ENCODE data around the gene NUDT15.
"Not testable (repeated sequence)": the region's sequence is repeated elsewhere in the genome, so short reads cannot be mapped to it uniquely, and the experiment has no call there.

NUDT15 gene

DNA sequence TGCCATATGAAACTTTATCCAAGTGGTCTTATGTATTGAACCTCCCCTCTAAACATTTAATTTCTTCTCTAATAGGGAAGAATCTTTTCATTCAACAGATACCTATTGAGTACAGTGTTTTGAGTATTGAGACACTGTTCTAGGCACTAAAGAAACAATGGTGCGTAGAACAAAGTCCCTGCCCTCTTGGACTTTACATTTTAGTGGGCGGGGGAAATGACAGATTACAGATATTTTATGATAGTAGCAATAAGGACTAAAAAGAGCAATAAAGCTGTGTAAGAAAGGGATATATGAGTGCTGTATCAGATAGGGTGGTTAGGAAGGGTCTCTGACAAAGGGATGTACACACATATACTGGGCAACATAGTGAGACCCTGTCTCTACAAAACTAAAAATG, 5.4 kb downstream of the NUDT15 start:
- DNase-seq (ENCODE audit: low read depth in 3 of 3): no peak

DNA sequence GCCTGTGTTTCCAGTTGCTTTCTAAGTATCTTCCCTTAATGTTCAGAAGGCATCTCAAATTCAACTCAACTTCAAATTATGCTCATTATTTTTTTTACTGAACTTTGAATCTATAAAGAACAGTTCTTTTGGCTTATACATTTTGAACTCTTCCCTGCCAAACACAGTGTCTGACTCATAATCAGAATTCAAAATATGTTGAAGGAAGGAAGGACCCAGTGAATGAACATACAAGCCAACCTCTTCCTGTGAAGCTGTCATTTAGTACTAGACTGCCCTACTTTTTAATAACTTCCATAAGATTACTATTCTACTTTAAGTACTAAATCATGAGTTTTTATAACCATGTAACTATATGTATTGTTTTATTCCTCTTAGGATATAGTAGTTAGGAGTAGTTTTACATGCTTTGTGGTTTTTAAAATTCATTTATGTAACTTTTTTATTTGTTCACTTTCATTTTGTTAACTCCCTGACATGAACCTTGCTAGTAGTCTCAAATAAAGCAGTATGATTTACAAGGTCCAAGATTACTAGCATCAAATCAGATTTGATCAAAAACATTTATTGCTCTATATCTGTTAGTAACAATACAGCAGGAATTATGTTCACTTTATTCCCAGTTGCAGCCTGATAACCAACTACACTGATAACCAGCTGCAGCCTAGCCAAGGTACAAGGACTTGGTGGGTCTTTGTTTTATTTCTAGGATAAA, 6.4 kb downstream of the NUDT15 start:
- DNase-seq (ENCODE audit: low read depth in 3 of 3): no peak

DNA sequence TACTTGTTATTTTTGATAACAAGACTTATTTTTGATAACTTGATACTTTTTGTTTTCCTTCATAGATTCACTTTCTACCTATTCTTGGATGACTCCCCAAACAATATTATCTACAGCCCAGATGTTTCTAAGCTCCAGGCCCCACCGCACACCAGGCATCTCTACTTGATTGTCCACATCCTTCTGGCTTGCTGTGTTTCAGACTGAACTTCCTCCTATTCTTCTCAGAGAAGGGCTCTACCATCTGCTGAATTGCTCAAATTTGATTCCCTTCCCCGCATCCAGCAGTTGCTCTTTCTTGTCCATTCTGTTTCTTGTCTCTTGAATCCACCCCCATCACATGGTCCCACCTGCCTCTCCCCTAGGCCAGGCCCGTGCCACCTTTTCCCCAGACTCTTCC, 13.0 kb downstream of the NUDT15 start:
- no peak for DNase-seq (ENCODE audit: low read depth in 3 of 3)

DNA sequence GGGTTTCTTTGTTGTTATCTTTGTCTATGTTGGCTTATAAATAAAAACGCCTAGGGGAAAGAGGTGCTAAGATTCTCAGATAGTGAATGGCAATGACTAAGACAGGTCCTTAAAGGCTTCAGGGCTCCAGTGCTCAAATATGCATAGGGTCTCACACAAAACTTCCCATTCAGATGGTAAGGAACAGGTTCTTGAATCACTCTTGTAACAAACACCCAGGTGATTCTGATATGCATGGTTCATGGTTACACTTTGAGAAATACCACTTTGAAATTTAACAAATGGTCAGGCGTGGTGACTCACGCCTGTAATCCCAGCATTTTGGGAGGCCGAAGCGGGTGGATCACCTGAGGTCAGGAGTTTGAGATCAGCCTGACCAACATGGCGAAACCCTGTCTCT, 17.1 kb downstream of the NUDT15 start:
- DNase-seq (ENCODE audit: low read depth in 3 of 3): no peak

DNA sequence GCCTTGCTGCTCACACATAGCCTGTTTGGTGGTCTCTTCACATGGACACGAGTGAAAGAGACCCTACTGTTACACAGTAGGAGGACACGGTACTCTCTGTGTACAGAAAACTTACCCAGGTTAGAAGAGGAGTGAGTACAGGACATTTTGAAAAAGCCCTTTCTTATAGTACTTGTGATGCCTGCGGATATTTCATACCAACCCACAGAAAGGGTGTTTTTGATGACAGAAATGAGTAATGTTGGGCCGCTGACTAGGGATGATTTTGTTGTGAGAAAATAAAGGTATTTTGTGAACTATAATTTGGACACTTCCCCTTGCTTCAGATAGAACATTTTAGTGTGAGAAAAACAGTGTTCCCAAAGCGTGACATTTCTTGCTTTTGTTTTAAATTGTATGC, 18.2 kb downstream of the NUDT15 start:
- DNase-seq (ENCODE audit: low read depth in 3 of 3): no peak

GRCh38 chr13:48058536-48058935, 21.0 kb downstream of the NUDT15 start:
- not testable (repeated sequence) for DNase-seq (ENCODE audit: low read depth in 3 of 3)

- DNase-seq (ENCODE audit: low read depth in 3 of 3): not testable (repeated sequence)
Observed at GRCh38 chr13:48059951-48060350, 22.4 kb downstream of the NUDT15 start.

- DNase-seq (ENCODE audit: low read depth in 3 of 3): peak in 1 of 3 donors; percentile 8
Observed at GRCh38 chr13:48066310-48066989, 28.9 kb downstream of the NUDT15 start.

GRCh38 chr13:48068036-48068435, 30.5 kb downstream of the NUDT15 start:
- DNase-seq (ENCODE audit: low read depth in 3 of 3): no peak

- DNase-seq (ENCODE audit: low read depth in 3 of 3): no peak
Observed at GRCh38 chr13:48068952-48069351, 31.4 kb downstream of the NUDT15 start.

- no peak for DNase-seq (ENCODE audit: low read depth in 3 of 3)
Observed at GRCh38 chr13:48069573-48069972, 32.0 kb downstream of the NUDT15 start.

- DNase-seq (ENCODE audit: low read depth in 3 of 3): no peak
Observed at GRCh38 chr13:48070942-48071341, 33.4 kb downstream of the NUDT15 start.

- DNase-seq (ENCODE audit: low read depth in 3 of 3): no peak
Observed at GRCh38 chr13:48072304-48072703, 34.8 kb downstream of the NUDT15 start.

DNA sequence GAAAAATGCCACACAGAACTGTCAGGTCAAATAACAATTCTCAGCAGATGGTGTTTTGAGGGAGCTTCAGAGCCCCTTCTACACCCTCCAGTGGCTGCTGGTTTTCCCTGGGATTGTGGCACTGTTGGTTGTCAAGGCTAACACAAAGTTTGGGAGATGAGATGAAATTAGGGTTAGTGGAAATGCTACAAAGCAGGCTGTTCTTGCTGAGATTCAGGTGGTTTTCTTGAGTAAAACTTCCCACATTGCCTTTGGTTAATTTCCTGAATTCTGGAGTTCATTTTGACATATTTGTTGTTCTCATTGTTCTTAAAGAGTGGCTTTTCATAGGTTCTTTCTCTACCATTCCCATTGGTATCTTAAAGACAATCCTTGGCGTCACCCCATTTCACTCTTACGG, 35.3 kb downstream of the NUDT15 start:
- DNase-seq (ENCODE audit: low read depth in 3 of 3): no peak

- DNase-seq (ENCODE audit: low read depth in 3 of 3): no peak
Observed at GRCh38 chr13:48074006-48074405, 36.5 kb downstream of the NUDT15 start.

DNA sequence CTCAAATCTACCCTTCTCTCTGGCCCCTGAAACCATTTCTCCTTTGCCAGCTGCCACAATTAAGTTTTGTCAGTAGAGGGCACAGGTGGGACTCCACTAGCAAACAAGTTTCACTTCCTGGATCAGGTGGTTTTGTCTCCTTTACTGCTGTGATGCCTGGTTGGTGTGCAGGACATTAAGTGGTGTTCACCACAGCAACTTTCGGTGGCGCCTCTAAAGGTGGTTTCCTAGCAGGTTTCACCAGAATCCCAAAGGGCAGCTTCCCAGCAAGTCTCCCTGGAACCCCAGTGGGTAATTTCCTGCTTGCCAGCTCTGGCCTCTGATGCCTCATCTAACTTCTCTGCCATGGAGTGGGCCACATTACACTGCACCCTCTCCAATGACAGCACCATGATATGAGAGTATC, 40.7 kb downstream of the NUDT15 start:
- DNase-seq (ENCODE audit: low read depth in 3 of 3): no peak

- no peak for DNase-seq (ENCODE audit: low read depth in 3 of 3)
Observed at GRCh38 chr13:48081739-48082138, 44.2 kb downstream of the NUDT15 start.

- no peak for DNase-seq (ENCODE audit: low read depth in 3 of 3)
Observed at GRCh38 chr13:48086272-48086671, 48.7 kb downstream of the NUDT15 start.

DNA sequence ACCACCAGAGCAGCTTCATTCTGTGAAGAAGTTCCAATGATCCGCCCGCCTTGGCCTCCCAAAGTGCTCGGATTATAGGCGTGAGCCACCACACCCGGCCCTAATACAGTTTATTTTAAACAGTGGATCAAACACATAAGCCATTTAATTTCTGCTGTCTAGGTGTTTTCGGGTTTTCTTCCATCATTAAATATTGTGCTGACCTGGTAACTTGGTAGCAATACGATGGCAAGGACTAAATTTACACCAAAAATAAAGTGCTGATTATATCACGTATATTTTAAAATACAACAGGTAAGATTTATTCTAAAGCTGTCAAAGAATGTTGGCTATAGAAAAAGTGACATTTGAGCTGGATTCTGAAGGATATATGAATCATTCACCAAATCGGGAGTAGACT, 56.1 kb downstream of the NUDT15 start:
- DNase-seq (ENCODE audit: low read depth in 3 of 3): no peak

DNA sequence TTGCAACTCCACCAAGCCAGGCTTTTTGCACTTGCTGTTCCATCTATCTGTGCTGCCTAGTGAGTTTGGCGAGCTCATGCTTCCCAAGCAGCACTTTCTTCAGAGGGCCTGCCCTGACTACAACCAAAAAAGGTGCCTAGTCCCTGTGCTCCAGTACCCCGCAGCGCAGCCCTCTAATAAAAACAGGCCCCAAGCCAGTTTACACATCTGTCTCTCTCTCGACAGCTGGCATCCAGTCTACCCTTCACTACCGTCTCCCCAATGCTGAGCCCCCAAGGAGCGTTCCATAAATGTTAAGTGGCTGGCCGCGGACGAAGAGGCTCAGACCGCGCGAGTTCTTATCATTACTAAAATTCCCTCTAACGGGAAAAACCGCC, 56.9 kb downstream of the NUDT15 start:
- peak in 1 of 3 donors; percentile 6 for DNase-seq (ENCODE audit: low read depth in 3 of 3)

GRCh38 chr13:48094781-48095502, 57.4 kb downstream of the NUDT15 start, which contains the start of gene MED4:
TSS of gene MED4 (minus strand) at chr13:48095104. CDS start at chr13:48095078, 26 bp downstream.
- DNase-seq (ENCODE audit: low read depth in 3 of 3): peak; percentile 91 to 98 (median 93)

- no peak for DNase-seq (ENCODE audit: low read depth in 3 of 3)
Observed at GRCh38 chr13:48096670-48097069, 59.1 kb downstream of the NUDT15 start.

All from stimulated activated CD4-positive, alpha-beta T cell treated with anti-CD3 and anti-CD28 coated beads, TNF-alpha, amount 100 ng/mL, for 48 hours (primary cell).